HCT116 (cell line): ENCODE measurements around the gene EIPR1. TPM values are rescaled to one million over a fixed set of nuclear protein-coding genes. Genes with fewer than 3 reads are reported as not detected.

Experiments used
- ATAC-seq: fragments of 200-7000 bp; cut with Tn5 transposase; 2 replicates; pipeline ENCODE4 v1.9.1; 2020; ENCODE audit warnings: mild to moderate bottlenecking, moderate library complexity
- BruUV-seq: library from RNA; stranded (reverse); fragments of 400-500 nt; replicated peaks from 2 replicates; lab custom pipeline; 2021; lab: Mats Ljungman, UMichigan
- CTCF ChIA-PET: fragments of 300-600 bp; sonication (Branson Sonifier 250); formaldehyde crosslinking; loops from one replicate; lab custom pipeline; 2021; ENCODE audit warnings: antibody characterized with exemption; lab: Charles Lee
- POLR2A ChIA-PET: fragments of 300-600, 350-600 bp; sonication (Branson Sonifier 250); formaldehyde crosslinking; loops from one replicate; lab custom pipeline; 2021; ENCODE audit warnings: antibody characterized with exemption; lab: Charles Lee
- RAD21 ChIA-PET, 2 experiments: fragments of 300-600 bp; sonication (Branson Sonifier 250); formaldehyde crosslinking; loops; one replicate each; lab custom pipeline; 2023; ENCODE audit warnings: low total read pairs in 2 of 2; ENCODE audit not compliant: uncharacterized antibody in 2 of 2, unreplicated experiment in 2 of 2, low non-redundant PET in 1 of 2; lab: Charles Lee
- DNase-seq: peaks from one replicate; pipeline ENCODE4 v3.0.0-alpha.2; 2010; ENCODE audit warnings: low read depth, low spot score
- H2AFZ ChIP-seq: fragments of 200-600 bp; shearing (Covaris generic), sonication (generic); 2 replicates; pipeline ENCODE4 v1.6.1; 2017; ENCODE audit warnings: low read depth, mixed run types, mixed read lengths, antibody characterized with exemption, low read length; ENCODE audit not compliant: poor library complexity, severe bottlenecking
- H3K27ac ChIP-seq: 2 replicates; pipeline ENCODE4 v1.5.1; 2012; ENCODE audit warnings: low read depth, low read length
- H3K27me3 ChIP-seq: fragments of 200-600 bp; sonication (generic); 2 replicates; pipeline ENCODE4 v1.6.1; 2016; ENCODE audit warnings: mixed run types, low read length, mixed read lengths; ENCODE audit not compliant: insufficient read depth
- H3K36me3 ChIP-seq, 2 experiments: fragments of 200-500 bp in 1 of 2; fragments of 200-600 bp in 1 of 2; sonication (Bioruptor generic) in 1 of 2; sonication (generic) in 1 of 2; 2 replicates each; pipeline versions ENCODE4 v1.5.1 to v1.6.1; 2014 to 2016; ENCODE audit warnings: low read length in 2 of 2, inconsistent platforms in 1 of 2, mixed read lengths in 1 of 2, mixed run types in 1 of 2; ENCODE audit not compliant: insufficient read depth in 2 of 2, control insufficient read depth in 1 of 2
- H3K4me1 ChIP-seq, 2 experiments: fragments of 200-600 bp in 1 of 2; sonication (generic) in 1 of 2; 2 replicates each; pipeline versions ENCODE4 v1.5.1 to v1.6.1; 2012 to 2017; ENCODE audit warnings: low read length in 2 of 2, inconsistent platforms in 1 of 2, mild to moderate bottlenecking in 1 of 2, mixed read lengths in 1 of 2, mixed run types in 1 of 2, moderate library complexity in 1 of 2; ENCODE audit not compliant: insufficient read depth in 2 of 2, control insufficient read depth in 1 of 2
- H3K4me2 ChIP-seq: fragments of 200-600 bp; sonication (generic); 2 replicates; pipeline ENCODE4 v1.6.1; 2017; ENCODE audit warnings: mixed run types, low read length, mixed read lengths
- H3K4me3 ChIP-seq, 2 experiments: fragments of 200-600 bp in 1 of 2; sonication (generic) in 1 of 2; replicated peaks in 1 of 2; 2 replicates each; pipeline ENCODE4 v1.5.1; 2011 to 2016; ENCODE audit warnings: low read length in 2 of 2, control low read depth in 1 of 2, low read depth in 1 of 2, mild to moderate bottlenecking in 1 of 2, mixed read lengths in 1 of 2, mixed run types in 1 of 2
- H3K79me2 ChIP-seq: fragments of 200-600 bp; sonication (generic); 2 replicates; pipeline ENCODE4 v1.6.1; 2017; ENCODE audit warnings: mild to moderate bottlenecking, mixed run types, low read length, moderate library complexity, mixed read lengths; ENCODE audit not compliant: insufficient read depth
- H3K9ac ChIP-seq: fragments of 200-600 bp; sonication (generic); 2 replicates; pipeline ENCODE4 v1.6.1; 2016; ENCODE audit warnings: low read length, mixed read lengths
- H3K9me2 ChIP-seq: fragments of 200-600 bp; sonication (generic), shearing (Covaris generic); 2 replicates; pipeline ENCODE4 v1.6.1; 2017; ENCODE audit warnings: mixed run types, mild to moderate bottlenecking, moderate library complexity; ENCODE audit not compliant: insufficient read depth
- H3K9me3 ChIP-seq, 2 experiments: fragments of 200-500 bp in 1 of 2; fragments of 200-600 bp in 1 of 2; sonication (Bioruptor generic) in 1 of 2; sonication (generic) in 1 of 2; 2 replicates each; pipeline ENCODE4 v1.6.1; 2014 to 2017; ENCODE audit warnings: low read length in 2 of 2, mixed read lengths in 2 of 2, inconsistent platforms in 1 of 2, low read depth in 1 of 2, mild to moderate bottlenecking in 1 of 2, mixed run types in 1 of 2, moderate library complexity in 1 of 2; ENCODE audit not compliant: control insufficient read depth in 1 of 2, insufficient read depth in 1 of 2
- H4K20me1 ChIP-seq: fragments of 200-600 bp; sonication (generic), shearing (Covaris generic); 2 replicates; pipeline ENCODE4 v1.6.1; 2017; ENCODE audit warnings: mixed run types, mild to moderate bottlenecking, moderate library complexity; ENCODE audit not compliant: insufficient read depth
- CBX3 ChIP-seq: IDR thresholded peaks from 2 replicates; pipeline ENCODE4 v1.6.1; 2012; ENCODE audit warnings: low read depth
- CEBPB ChIP-seq: IDR thresholded peaks from 2 replicates; pipeline ENCODE4 v1.6.1; 2012; ENCODE audit warnings: low read depth
- ELF1 ChIP-seq: IDR thresholded peaks from 2 replicates; pipeline ENCODE4 v1.6.1; 2012; ENCODE audit warnings: low read depth, borderline replicate concordance
- EZH2phosphoT487 ChIP-seq: fragments of 200-600 bp; IDR thresholded peaks from 2 replicates; pipeline ENCODE4 v1.6.1; 2018; ENCODE audit warnings: antibody characterized with exemption, borderline replicate concordance
- POLR2AphosphoS5 ChIP-seq: IDR thresholded peaks from 2 replicates; pipeline ENCODE4 v1.6.1; 2011; ENCODE audit warnings: mild to moderate bottlenecking, low read depth, low read length, moderate library complexity
- REST ChIP-seq: IDR thresholded peaks from 2 replicates; pipeline ENCODE4 v1.6.1; 2012; ENCODE audit warnings: low read depth
- SP1 ChIP-seq: IDR thresholded peaks from 2 replicates; pipeline ENCODE4 v1.6.1; 2012; ENCODE audit warnings: low read depth
- SRF ChIP-seq: IDR thresholded peaks from 2 replicates; pipeline ENCODE4 v1.6.1; 2012; ENCODE audit warnings: low read depth
- TCF7L2 ChIP-seq: IDR thresholded peaks from 2 replicates; pipeline ENCODE4 v1.7.0; 2011; ENCODE audit warnings: borderline replicate concordance, inconsistent platforms; ENCODE audit not compliant: insufficient read depth, insufficient read length; ENCODE audit errors: extremely low read depth
- YY1 ChIP-seq: IDR thresholded peaks from 2 replicates; pipeline ENCODE4 v1.6.1; 2011; ENCODE audit warnings: low read length, low read depth, moderate library complexity, mild to moderate bottlenecking; ENCODE audit not compliant: insufficient replicate concordance; ENCODE audit errors: extremely low read depth
- ZFX ChIP-seq: fragments of 450-650 bp; IDR thresholded peaks from 2 replicates; pipeline ENCODE4 v1.6.1; 2017
- intact Hi-C: fragments of 100-400 bp; cut with micrococcal nuclease; formaldehyde crosslinking; loops from 2 replicates; pipeline ENCODE4 v1.10.0; 2022
- total RNA-seq: library from RNA; stranded (reverse); gene quantifications from one replicate; pipeline ENCODE4 v1.2.1, GENCODE V29; 2021; ENCODE audit not compliant: unreplicated experiment
- TF ChIP-seq, protein P1 (sequence below): IDR thresholded peaks from 2 replicates; pipeline ENCODE4 v1.6.1; 2011; ENCODE audit warnings: mild to moderate bottlenecking, low read length, moderate library complexity; ENCODE audit not compliant: insufficient replicate concordance; ENCODE audit errors: extremely low read depth
- TF ChIP-seq, protein P2 (sequence below): IDR thresholded peaks from 2 replicates; pipeline ENCODE4 v1.6.1; 2012

Gene EIPR1
- total RNA-seq, 1 experiment from 2014 or later = 36.9 TPM

DNA sequence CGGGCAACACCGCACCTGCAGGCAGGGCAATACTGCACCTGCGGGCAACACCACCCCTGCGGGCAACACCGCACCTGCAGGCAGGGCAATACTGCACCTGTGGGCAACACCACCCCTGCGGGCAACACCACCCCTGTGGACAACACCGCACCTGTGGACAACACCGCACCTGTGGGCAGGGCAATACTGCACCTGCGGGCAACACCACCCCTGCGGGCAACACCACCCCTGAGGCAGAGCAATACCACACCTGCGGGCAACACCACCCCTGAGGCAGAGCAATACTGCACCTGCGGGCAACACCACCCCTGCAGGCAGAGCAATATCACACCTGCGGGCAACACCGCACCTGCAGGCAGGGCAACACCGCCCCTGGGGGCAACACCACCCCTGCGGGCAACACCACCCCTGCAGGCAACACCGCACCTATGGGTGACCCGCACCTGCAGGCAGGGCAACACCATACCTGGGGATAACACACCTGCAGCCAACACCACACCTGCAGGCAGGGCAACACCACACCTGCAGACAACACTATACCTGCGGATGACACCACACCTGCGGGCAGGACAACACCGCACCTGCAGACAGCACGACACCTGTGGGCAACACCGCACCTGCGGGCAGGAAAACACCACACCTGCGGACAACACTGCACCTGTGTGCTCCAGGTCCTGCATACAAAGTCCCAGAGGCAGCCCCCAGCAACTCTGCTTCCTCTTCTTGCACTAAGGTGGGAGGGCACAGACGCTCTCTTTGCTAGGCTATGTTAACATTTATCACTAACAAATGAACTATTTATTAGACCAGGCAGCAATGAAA lies 57.7 kb downstream of the EIPR1 start:
- Histone ChIP-seq H3K9me2 (no peaks in the 10 kb centered on the region), H3K9ac (no peak overlapping the region), H3K4me1 (no peaks in the 10 kb centered on the region), H3K9me3 (no peaks in the 10 kb centered on the region), H2AFZ (no peak overlapping the region), H3K4me3 (no peak overlapping the region), H3K4me2 (no peak overlapping the region), H4K20me1 (no peaks in the 10 kb centered on the region), H3K36me3 (0 out of 4 replicates have a peak, but pooled peaks cover 0 to 6% of the 10 kb centered on the region in 2 experiments), H3K27ac (no peak overlapping the region), H3K27me3 (no peaks in the 10 kb centered on the region), H3K79me2 (peaks cover 18% of the 10 kb centered on the region; the same call in 1 of the 2 replicates)
- no peak for ATAC-seq
- intact Hi-C loops = no loop called here
- POLR2A ChIA-PET = no interaction called here
- no TSS peak for BruUV-seq
- TF ChIP-seq CEBPB (no peak), ZFX (no peak)
- RAD21 ChIA-PET = no interaction called here
- DNase-seq = no peak
- CTCF ChIA-PET = no interaction called here

DNA sequence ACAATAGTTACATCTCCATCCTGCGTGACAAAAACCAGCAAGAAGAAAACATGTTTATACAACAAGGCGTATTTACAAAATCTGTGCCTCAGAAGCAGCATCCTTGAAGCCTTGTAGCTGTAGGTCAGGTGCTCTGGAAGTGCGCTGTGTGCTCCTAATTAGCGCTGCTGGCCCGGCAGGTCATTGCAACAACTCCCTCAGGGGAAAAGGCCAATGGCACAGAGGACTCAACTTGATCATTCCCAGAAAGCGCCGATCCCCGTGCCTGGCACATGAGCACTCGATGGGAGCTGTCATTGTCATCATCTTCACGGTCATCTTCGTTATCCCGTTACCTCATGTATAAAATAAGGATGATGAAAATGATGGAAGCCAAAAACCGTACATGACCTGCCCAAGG lies 58.5 kb downstream of the EIPR1 start:
- Histone ChIP-seq H3K9ac (no peak overlapping the region), H3K4me1 (no peaks in the 10 kb centered on the region), H3K4me3 (no peak overlapping the region), H3K9me2 (no peaks in the 10 kb centered on the region), H3K4me2 (no peak overlapping the region), H3K27me3 (no peaks in the 10 kb centered on the region), H3K36me3 (0 out of 4 replicates have a peak, but pooled peaks cover 0 to 6% of the 10 kb centered on the region in 2 experiments), H4K20me1 (no peaks in the 10 kb centered on the region), H3K27ac (no peak overlapping the region), H2AFZ (no peak overlapping the region), H3K79me2 (peaks cover 18% of the 10 kb centered on the region; the same call in 1 of the 2 replicates), H3K9me3 (no peaks in the 10 kb centered on the region)
- CTCF ChIA-PET = no interaction called here
- intact Hi-C loops = no loop called here
- POLR2A ChIA-PET = no interaction called here
- TF ChIP-seq ZFX (no peak), TCF7L2 (no peak), REST (no peak), POLR2AphosphoS5 (no peak), CBX3 (no peak), YY1 (no peak), SRF (no peak), EZH2phosphoT487 (no peak), ELF1 (no peak), SP1 (no peak)
- TF ChIP-seq, protein P1, sequence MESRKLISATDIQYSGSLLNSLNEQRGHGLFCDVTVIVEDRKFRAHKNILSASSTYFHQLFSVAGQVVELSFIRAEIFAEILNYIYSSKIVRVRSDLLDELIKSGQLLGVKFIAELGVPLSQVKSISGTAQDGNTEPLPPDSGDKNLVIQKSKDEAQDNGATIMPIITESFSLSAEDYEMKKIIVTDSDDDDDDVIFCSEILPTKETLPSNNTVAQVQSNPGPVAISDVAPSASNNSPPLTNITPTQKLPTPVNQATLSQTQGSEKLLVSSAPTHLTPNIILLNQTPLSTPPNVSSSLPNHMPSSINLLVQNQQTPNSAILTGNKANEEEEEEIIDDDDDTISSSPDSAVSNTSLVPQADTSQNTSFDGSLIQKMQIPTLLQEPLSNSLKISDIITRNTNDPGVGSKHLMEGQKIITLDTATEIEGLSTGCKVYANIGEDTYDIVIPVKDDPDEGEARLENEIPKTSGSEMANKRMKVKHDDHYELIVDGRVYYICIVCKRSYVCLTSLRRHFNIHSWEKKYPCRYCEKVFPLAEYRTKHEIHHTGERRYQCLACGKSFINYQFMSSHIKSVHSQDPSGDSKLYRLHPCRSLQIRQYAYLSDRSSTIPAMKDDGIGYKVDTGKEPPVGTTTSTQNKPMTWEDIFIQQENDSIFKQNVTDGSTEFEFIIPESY = no peak
- TF ChIP-seq, protein P2, sequence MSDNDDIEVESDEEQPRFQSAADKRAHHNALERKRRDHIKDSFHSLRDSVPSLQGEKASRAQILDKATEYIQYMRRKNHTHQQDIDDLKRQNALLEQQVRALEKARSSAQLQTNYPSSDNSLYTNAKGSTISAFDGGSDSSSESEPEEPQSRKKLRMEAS = no peak
- no TSS peak for BruUV-seq
- no peak for ATAC-seq
- no peak for DNase-seq
- RAD21 ChIA-PET = no interaction called here
